Hepatocyte (in vitro differentiated cells): ENCODE data around the gene SLC40A1. TPM values are rescaled to one million over a fixed set of nuclear protein-coding genes. Genes with fewer than 3 reads are reported as not detected.

Experiments
- DNase-seq: peaks from one replicate; pipeline ENCODE4 v3.0.0-alpha.2; 2016; ENCODE audit warnings: low spot score
- H2AFZ ChIP-seq: fragments of 200-600 bp; sonication (generic); 2 replicates; pipeline ENCODE4 v1.6.0; 2016; ENCODE audit warnings: antibody characterized with exemption, mild to moderate bottlenecking
- H3K27ac ChIP-seq: fragments of 200-600 bp; sonication (generic); 2 replicates; pipeline ENCODE4 v1.5.1; 2016; ENCODE audit warnings: mild to moderate bottlenecking
- H3K27me3 ChIP-seq: fragments of 200-600 bp; sonication (generic); 2 replicates; pipeline ENCODE4 v1.6.1; 2016
- H3K36me3 ChIP-seq: fragments of 200-600 bp; sonication (generic); replicated peaks from 2 replicates; pipeline ENCODE4 v1.5.1; 2016; ENCODE audit warnings: low read depth; ENCODE audit not compliant: insufficient read depth
- H3K4me1 ChIP-seq: fragments of 200-600 bp; sonication (generic); 2 replicates; pipeline ENCODE4 v1.5.1; 2016; ENCODE audit warnings: mild to moderate bottlenecking, moderate library complexity; ENCODE audit not compliant: insufficient read depth
- H3K4me2 ChIP-seq: fragments of 200-600 bp; sonication (generic); 2 replicates; pipeline ENCODE4 v1.6.0; 2016
- H3K4me3 ChIP-seq: fragments of 200-600 bp; sonication (generic); 2 replicates; pipeline ENCODE4 v1.5.1; 2016; ENCODE audit warnings: mild to moderate bottlenecking
- H3K79me2 ChIP-seq: fragments of 200-600 bp; sonication (generic); 2 replicates; pipeline ENCODE4 v1.6.0; 2017; ENCODE audit warnings: mild to moderate bottlenecking
- H3K9me2 ChIP-seq: fragments of 200-600 bp; sonication (generic); replicated peaks from 2 replicates; pipeline ENCODE4 v1.6.0; 2017; ENCODE audit warnings: mild to moderate bottlenecking; ENCODE audit not compliant: insufficient read depth
- H3K9me3 ChIP-seq: fragments of 200-600 bp; sonication (generic); 2 replicates; pipeline ENCODE4 v1.5.1; 2016; ENCODE audit warnings: low read depth, mild to moderate bottlenecking
- H4K20me1 ChIP-seq: fragments of 200-600 bp; sonication (generic); 2 replicates; pipeline ENCODE4 v1.6.0; 2016; ENCODE audit warnings: mild to moderate bottlenecking; ENCODE audit not compliant: insufficient read depth, poor library complexity, severe bottlenecking
- CTCF ChIP-seq: fragments of 200-600 bp; sonication (generic); IDR thresholded peaks from 2 replicates; pipeline ENCODE4 v1.5.1; 2016; ENCODE audit warnings: antibody characterized with exemption, mild to moderate bottlenecking; ENCODE audit not compliant: poor library complexity
- EZH2 ChIP-seq: fragments of 200-600 bp; sonication (generic); IDR thresholded peaks from 2 replicates; pipeline ENCODE4 v1.6.1; 2016; ENCODE audit warnings: antibody characterized with exemption, mild to moderate bottlenecking, borderline replicate concordance
- EZH2phosphoT487 ChIP-seq: fragments of 200-600 bp; sonication (generic); IDR thresholded peaks from one replicate; pipeline ENCODE4 v1.6.1; 2018; ENCODE audit warnings: antibody characterized with exemption, mild to moderate bottlenecking, low read depth, moderate library complexity; ENCODE audit not compliant: unreplicated experiment, severe bottlenecking
- WGBS: methylation state at CpG from one replicate; pipeline ENCODE4 v1.1.6; 2016; ENCODE audit warnings: low lambda C conversion rate; ENCODE audit errors: missing lambda C conversion rate; 5-methylcytosine and 5-hydroxymethylcytosine counted together
- polyA plus RNA-seq: library from polyadenylated mRNA; unstranded; fragments of >200 nt; fragmentation: Nextera tagmentation; extraction: Ambion mirVana; gene quantifications from 2 replicates; pipeline ENCODE4 v1.2.1, GENCODE V29; 2016
- total RNA-seq: library from RNA; depleted of rRNA; stranded (reverse); fragments of >200 nt; gene quantifications from 2 replicates; pipeline ENCODE4 v1.2.3, GENCODE V29; 2014

The SLC40A1 gene
- total and polyA plus RNA-seq, 2 experiments from 2014 or later, result 186 to 225 TPM

GRCh38 chr2:189613650-189614420, 33.2 kb upstream of the SLC40A1 start:
- no peaks in the 10 kb centered on the region for H3K9me3 ChIP-seq
- no peak overlapping the region for H3K4me3 ChIP-seq
- TF ChIP-seq EZH2phosphoT487 (no peak), CTCF (no peak), EZH2 (no peak)
- H3K9me2 ChIP-seq, result no peaks in the 10 kb centered on the region
- no peaks in the 10 kb centered on the region for H3K27me3 ChIP-seq
- H3K79me2 ChIP-seq, result no peaks in the 10 kb centered on the region
- H3K27ac ChIP-seq, result peak overlapping the region; percentile 86
- peak overlapping the region; percentile 61 for H3K4me2 ChIP-seq
- DNase-seq, result peak; percentile 38
- H3K36me3 ChIP-seq, result no peaks in the 10 kb centered on the region
- WGBS, result 39% methylated on average over 2 of the region's 2 CpGs
- no peak overlapping the region for H2AFZ ChIP-seq
- H3K4me1 ChIP-seq, result peaks cover 28% of the 10 kb centered on the region
- no peaks in the 10 kb centered on the region for H4K20me1 ChIP-seq

DNA sequence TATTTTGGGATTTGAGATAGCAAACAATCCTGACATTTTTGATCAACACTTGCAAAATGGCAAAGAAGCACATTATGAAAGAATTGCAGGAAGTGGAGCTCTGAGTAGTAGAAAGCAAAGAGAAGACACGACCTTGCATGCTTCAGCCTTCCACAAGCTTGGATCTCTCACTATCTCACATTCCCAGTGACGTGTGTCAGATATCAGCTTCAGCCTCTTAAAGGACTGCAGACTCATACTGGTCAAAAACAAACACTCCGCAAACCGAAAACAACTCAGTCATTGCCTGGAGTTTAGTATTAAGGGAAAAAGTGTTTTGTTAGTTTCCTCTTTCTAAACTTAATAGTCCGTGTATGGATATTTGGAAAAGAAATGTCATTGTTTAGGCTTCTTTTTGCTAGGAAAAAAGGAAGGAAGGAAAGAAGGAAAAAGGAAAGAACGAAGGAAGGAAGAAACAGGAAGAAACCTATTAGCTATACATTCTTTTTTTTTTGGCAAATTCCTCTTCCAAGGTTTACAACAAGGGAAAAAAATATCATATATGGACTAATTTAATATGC, 32.6 kb upstream of the SLC40A1 start:
- Histone ChIP-seq H3K9me2 (no peaks in the 10 kb centered on the region), H3K4me1 (peaks cover 28% of the 10 kb centered on the region), H3K27me3 (no peaks in the 10 kb centered on the region), H3K9me3 (no peaks in the 10 kb centered on the region), H2AFZ (peak overlapping the region; percentile 6), H3K4me2 (peak overlapping the region; percentile 61), H3K4me3 (no peak overlapping the region), H3K36me3 (no peaks in the 10 kb centered on the region), H4K20me1 (no peaks in the 10 kb centered on the region), H3K27ac (peak overlapping the region; percentile 86), H3K79me2 (no peaks in the 10 kb centered on the region)
- WGBS, result 19% methylated on average over 6 of the region's 6 CpGs
- peak; percentile 75 for DNase-seq
- TF ChIP-seq EZH2phosphoT487 (no peak), EZH2 (no peak), CTCF (no peak)

- Histone ChIP-seq H3K4me2 (no peak overlapping the region), H3K4me1 (peaks cover 28% of the 10 kb centered on the region), H4K20me1 (no peaks in the 10 kb centered on the region), H3K36me3 (no peaks in the 10 kb centered on the region), H2AFZ (no peak overlapping the region), H3K4me3 (no peak overlapping the region), H3K9me2 (no peaks in the 10 kb centered on the region), H3K27me3 (no peaks in the 10 kb centered on the region), H3K9me3 (no peaks in the 10 kb centered on the region), H3K79me2 (no peaks in the 10 kb centered on the region), H3K27ac (no peak overlapping the region)
- 88% methylated on average over 2 of the region's 2 CpGs for WGBS
- DNase-seq, result no peak
- TF ChIP-seq EZH2phosphoT487 (no peak), CTCF (no peak), EZH2 (no peak)
Observed at GRCh38 chr2:189610700-189611099, 30.1 kb upstream of the SLC40A1 start.
